Type B pancreatic cell (in vitro differentiated cells): Measurements from ENCODE around the gene ABTB2. TPM values are rescaled to one million over a fixed set of nuclear protein-coding genes. Genes with fewer than 3 reads are reported as not detected.

Experiments used
- DNase-seq: peaks from one replicate; pipeline ENCODE4 v3.0.0; 2021; ENCODE audit warnings: mixed read lengths; ENCODE audit not compliant: unreplicated experiment; ENCODE audit errors: extremely low spot score
- H3K27ac Mint-ChIP-seq: 2 replicates; pipeline ENCODE4 v1.8.0; 2021; ENCODE audit warnings: mild to moderate bottlenecking, mixed read lengths
- H3K27me3 Mint-ChIP-seq: 2 replicates; pipeline ENCODE4 v1.8.0; 2021; ENCODE audit warnings: mixed read lengths
- H3K36me3 Mint-ChIP-seq: 2 replicates; pipeline ENCODE4 v1.8.0; 2021; ENCODE audit warnings: mixed read lengths
- H3K4me1 Mint-ChIP-seq: one replicate; pipeline ENCODE4 v1.8.0; 2021; ENCODE audit warnings: mixed read lengths; ENCODE audit not compliant: unreplicated experiment
- H3K4me3 Mint-ChIP-seq: 2 replicates; pipeline ENCODE4 v1.8.0; 2021; ENCODE audit warnings: mild to moderate bottlenecking, mixed read lengths
- H3K9me3 Mint-ChIP-seq: 2 replicates; pipeline ENCODE4 v1.8.0; 2021; ENCODE audit warnings: mixed read lengths
- total RNA-seq: library from RNA; stranded (reverse); gene quantifications from 2 replicates; pipeline ENCODE4 v1.2.1, GENCODE V29; 2021; ENCODE audit warnings: low replicate concordance
- TF ChIP-seq, protein P1 (sequence below): fragments of 200-600 bp; sonication (generic); conservative IDR thresholded peaks from 2 replicates; pipeline ENCODE4 v1.5.0; 2021; ENCODE audit warnings: antibody characterized with exemption, mild to moderate bottlenecking

Gene ABTB2
- total RNA-seq, 1 donor from 2014 or later, result 13.5 TPM

GRCh38 chr11:34313099-34313517 is 44.7 kb downstream of the ABTB2 start:
- no peak overlapping the region for H3K4me3 Mint-ChIP-seq
- H3K27ac Mint-ChIP-seq, result no peak overlapping the region
- no peaks in the 10 kb centered on the region for H3K9me3 Mint-ChIP-seq

DNA sequence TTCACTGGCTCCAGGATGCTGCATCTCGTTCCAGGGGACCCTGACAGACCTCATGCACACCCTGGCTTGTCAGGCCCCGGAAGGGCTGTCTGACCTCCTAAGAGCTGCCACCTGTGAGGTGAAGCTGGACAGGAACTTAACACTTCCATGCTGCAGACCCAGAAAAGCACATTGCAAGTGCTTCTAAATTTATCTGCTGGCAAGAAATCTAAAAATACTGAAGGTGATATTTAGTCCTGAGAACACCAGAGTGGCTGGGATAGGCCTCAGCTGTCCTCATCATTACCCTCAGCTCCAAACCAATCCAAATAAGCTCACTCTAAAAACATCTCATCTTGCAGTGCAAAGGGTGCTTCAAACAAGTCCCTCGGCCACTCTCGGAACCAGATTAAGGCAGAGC is 46.7 kb downstream of the ABTB2 start:
- peaks cover 47% of the 10 kb centered on the region for H3K4me1 Mint-ChIP-seq
- no peaks in the 10 kb centered on the region for H3K36me3 Mint-ChIP-seq
- TF ChIP-seq, protein P1, sequence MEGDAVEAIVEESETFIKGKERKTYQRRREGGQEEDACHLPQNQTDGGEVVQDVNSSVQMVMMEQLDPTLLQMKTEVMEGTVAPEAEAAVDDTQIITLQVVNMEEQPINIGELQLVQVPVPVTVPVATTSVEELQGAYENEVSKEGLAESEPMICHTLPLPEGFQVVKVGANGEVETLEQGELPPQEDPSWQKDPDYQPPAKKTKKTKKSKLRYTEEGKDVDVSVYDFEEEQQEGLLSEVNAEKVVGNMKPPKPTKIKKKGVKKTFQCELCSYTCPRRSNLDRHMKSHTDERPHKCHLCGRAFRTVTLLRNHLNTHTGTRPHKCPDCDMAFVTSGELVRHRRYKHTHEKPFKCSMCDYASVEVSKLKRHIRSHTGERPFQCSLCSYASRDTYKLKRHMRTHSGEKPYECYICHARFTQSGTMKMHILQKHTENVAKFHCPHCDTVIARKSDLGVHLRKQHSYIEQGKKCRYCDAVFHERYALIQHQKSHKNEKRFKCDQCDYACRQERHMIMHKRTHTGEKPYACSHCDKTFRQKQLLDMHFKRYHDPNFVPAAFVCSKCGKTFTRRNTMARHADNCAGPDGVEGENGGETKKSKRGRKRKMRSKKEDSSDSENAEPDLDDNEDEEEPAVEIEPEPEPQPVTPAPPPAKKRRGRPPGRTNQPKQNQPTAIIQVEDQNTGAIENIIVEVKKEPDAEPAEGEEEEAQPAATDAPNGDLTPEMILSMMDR, result no peak
- no peaks in the 10 kb centered on the region for H3K27me3 Mint-ChIP-seq
- no peak overlapping the region for H3K27ac Mint-ChIP-seq
- H3K9me3 Mint-ChIP-seq, result no peaks in the 10 kb centered on the region
- DNase-seq, result no peak
- no peak overlapping the region for H3K4me3 Mint-ChIP-seq

More at GRCh38 chr11:34313099-34313517, 44.7 kb downstream of the ABTB2 start:
- H3K36me3 Mint-ChIP-seq, result no peaks in the 10 kb centered on the region
- TF ChIP-seq, protein P1, result no peak
- peaks cover 51% of the 10 kb centered on the region for H3K4me1 Mint-ChIP-seq
- no peak for DNase-seq
- H3K27me3 Mint-ChIP-seq, result no peaks in the 10 kb centered on the region

- H3K4me3 Mint-ChIP-seq, result no peak overlapping the region
- no peaks in the 10 kb centered on the region for H3K27me3 Mint-ChIP-seq
- H3K9me3 Mint-ChIP-seq, result no peaks in the 10 kb centered on the region
- peaks cover 48% of the 10 kb centered on the region for H3K4me1 Mint-ChIP-seq
- H3K27ac Mint-ChIP-seq, result no peak overlapping the region
- no peaks in the 10 kb centered on the region for H3K36me3 Mint-ChIP-seq
- no peak for DNase-seq
- TF ChIP-seq, protein P1, result no peak
Measured at GRCh38 chr11:34309965-34310364, 47.8 kb downstream of the ABTB2 start.

GRCh38 chr11:34308913-34309585 is 48.8 kb downstream of the ABTB2 start:
- TF ChIP-seq, protein P1, result no peak
- peak overlapping the region; percentile 39 for H3K27ac Mint-ChIP-seq
- H3K4me3 Mint-ChIP-seq, result no peak overlapping the region
- H3K4me1 Mint-ChIP-seq, result peaks cover 45% of the 10 kb centered on the region
- H3K36me3 Mint-ChIP-seq, result no peaks in the 10 kb centered on the region
- H3K27me3 Mint-ChIP-seq, result no peaks in the 10 kb centered on the region
- no peaks in the 10 kb centered on the region for H3K9me3 Mint-ChIP-seq
- DNase-seq, result no peak

GRCh38 chr11:34308049-34308912 is 49.5 kb downstream of the ABTB2 start:
- Mint-ChIP-seq H3K4me1 (peaks cover 46% of the 10 kb centered on the region), H3K4me3 (no peak overlapping the region), H3K9me3 (no peaks in the 10 kb centered on the region), H3K27ac (no peak overlapping the region), H3K27me3 (no peaks in the 10 kb centered on the region), H3K36me3 (no peaks in the 10 kb centered on the region)
- TF ChIP-seq, protein P1, result no peak
- no peak for DNase-seq
